ENCODE data around the gene CPED1.
A peak's percentile ranks its signal among the peaks of the same experiment; 100 is the strongest.

CPED1 gene

GRCh38 chr7:121163699-121164098 is 175.2 kb downstream of the CPED1 start:
- Histone ChIP-seq H3K79me2 (ENCODE audit: low read length) (no peaks in the 10 kb centered on the region), H4K20me1 (ENCODE audit: insufficient read depth, low read length) (no peaks in the 10 kb centered on the region), H3K9me2 (replicated peaks; ENCODE audit: insufficient read depth, low read length) (no peaks in the 10 kb centered on the region), H2AFZ (ENCODE audit: low read length) (no peak overlapping the region), H3F3A (ENCODE audit: insufficient read depth, low read length) (no peaks in the 10 kb centered on the region), H3K4me2 (ENCODE audit: low read depth, low read length) (no peak overlapping the region), H3K36me3 (replicated peaks; ENCODE audit: insufficient read depth, low read length) (no peaks in the 10 kb centered on the region), H3K9ac (ENCODE audit: low read length) (no peak overlapping the region), H3K4me1 (ENCODE audit: low read length) (no peaks in the 10 kb centered on the region), H3K27me3 (replicated peaks; ENCODE audit: insufficient read depth, low read length) (no peaks in the 10 kb centered on the region), H3K4me3 (ENCODE audit: low read length) (no peak overlapping the region), H3K9me3 (replicated peaks; ENCODE audit: insufficient read depth, low read length) (no peaks in the 10 kb centered on the region), H3K27ac (ENCODE audit: low read length) (no peak overlapping the region)
- no peak for DNase-seq
- no peak for TF ChIP-seq EZH2phosphoT487 (IDR thresholded peaks at IDR 0.05; ENCODE audit: low read length)
- peak; percentile 11; the same call in 1 of the 2 replicates for TF ChIP-seq CTCF (IDR thresholded peaks at IDR 0.05; ENCODE audit: low read length)
- TF ChIP-seq EZH2 (optimal IDR thresholded peaks at IDR 0.05; ENCODE audit: low read depth, low read length), result no peak

GRCh38 chr7:121164247-121164646 is 175.7 kb downstream of the CPED1 start:
- no peaks in the 10 kb centered on the region for H3K79me2 ChIP-seq (ENCODE audit: low read length)
- H3F3A ChIP-seq (ENCODE audit: insufficient read depth, low read length), result no peaks in the 10 kb centered on the region
- H3K36me3 ChIP-seq (replicated peaks; ENCODE audit: insufficient read depth, low read length), result no peaks in the 10 kb centered on the region
- no peak overlapping the region for H3K4me2 ChIP-seq (ENCODE audit: low read depth, low read length)
- TF ChIP-seq CTCF (IDR thresholded peaks at IDR 0.05; ENCODE audit: low read length) (no peak), EZH2 (optimal IDR thresholded peaks at IDR 0.05; ENCODE audit: low read depth, low read length) (no peak), EZH2phosphoT487 (IDR thresholded peaks at IDR 0.05; ENCODE audit: low read length) (no peak)
- H3K9ac ChIP-seq (ENCODE audit: low read length), result no peak overlapping the region
- no peaks in the 10 kb centered on the region for H3K9me2 ChIP-seq (replicated peaks; ENCODE audit: insufficient read depth, low read length)
- H4K20me1 ChIP-seq (ENCODE audit: insufficient read depth, low read length), result no peaks in the 10 kb centered on the region
- H3K27me3 ChIP-seq (replicated peaks; ENCODE audit: insufficient read depth, low read length), result no peaks in the 10 kb centered on the region
- no peaks in the 10 kb centered on the region for H3K9me3 ChIP-seq (replicated peaks; ENCODE audit: insufficient read depth, low read length)
- no peak for DNase-seq
- no peak overlapping the region for H2AFZ ChIP-seq (ENCODE audit: low read length)
- no peak overlapping the region for H3K4me3 ChIP-seq (ENCODE audit: low read length)
- H3K27ac ChIP-seq (ENCODE audit: low read length), result no peak overlapping the region
- no peaks in the 10 kb centered on the region for H3K4me1 ChIP-seq (ENCODE audit: low read length)

DNA sequence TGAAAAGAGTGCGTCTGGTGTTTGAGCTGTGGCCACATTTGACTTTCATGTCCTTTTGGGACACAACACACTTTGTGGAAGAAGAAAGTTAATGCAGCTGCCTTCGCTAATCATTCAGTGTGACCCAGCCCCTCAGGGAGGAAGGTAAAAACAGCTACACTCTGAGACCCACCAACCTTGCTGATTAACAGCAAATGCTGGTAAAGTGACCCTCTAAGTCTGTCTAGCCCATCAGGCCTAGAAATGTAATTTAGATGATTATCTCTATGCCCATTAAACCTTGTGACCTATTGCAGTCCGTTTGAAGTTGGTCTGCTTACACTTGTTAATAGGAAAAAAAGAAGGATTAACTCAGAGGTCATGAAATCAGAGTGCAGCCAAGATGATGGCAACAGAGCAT is 178.4 kb downstream of the CPED1 start:
- no peak overlapping the region for H3K4me2 ChIP-seq (ENCODE audit: low read depth, low read length)
- no peak overlapping the region for H3K9ac ChIP-seq (ENCODE audit: low read length)
- H3K27me3 ChIP-seq (replicated peaks; ENCODE audit: insufficient read depth, low read length), result no peaks in the 10 kb centered on the region
- no peaks in the 10 kb centered on the region for H3F3A ChIP-seq (ENCODE audit: insufficient read depth, low read length)
- no peaks in the 10 kb centered on the region for H3K36me3 ChIP-seq (replicated peaks; ENCODE audit: insufficient read depth, low read length)
- TF ChIP-seq CTCF (IDR thresholded peaks at IDR 0.05; ENCODE audit: low read length) (no peak), EZH2phosphoT487 (IDR thresholded peaks at IDR 0.05; ENCODE audit: low read length) (no peak), EZH2 (optimal IDR thresholded peaks at IDR 0.05; ENCODE audit: low read depth, low read length) (no peak)
- no peak overlapping the region for H3K27ac ChIP-seq (ENCODE audit: low read length)
- H3K4me1 ChIP-seq (ENCODE audit: low read length), result no peaks in the 10 kb centered on the region
- no peaks in the 10 kb centered on the region for H3K9me2 ChIP-seq (replicated peaks; ENCODE audit: insufficient read depth, low read length)
- H3K79me2 ChIP-seq (ENCODE audit: low read length), result no peaks in the 10 kb centered on the region
- no peaks in the 10 kb centered on the region for H4K20me1 ChIP-seq (ENCODE audit: insufficient read depth, low read length)
- no peak overlapping the region for H3K4me3 ChIP-seq (ENCODE audit: low read length)
- no peaks in the 10 kb centered on the region for H3K9me3 ChIP-seq (replicated peaks; ENCODE audit: insufficient read depth, low read length)
- no peak overlapping the region for H2AFZ ChIP-seq (ENCODE audit: low read length)
- no peak for DNase-seq
